ENCODE results near the gene SCAMP4. TPM values are rescaled to one million over a fixed set of nuclear protein-coding genes. Genes with fewer than 3 reads are reported as not detected.

SCAMP4 gene
- total and polyA plus RNA-seq, 5 experiments from 2014 or later: 12.1 to 23.4 (median 15.5) TPM

- no peak for DNase-seq
- H3K27ac Mint-ChIP-seq: peak overlapping the region in 5 of 10 donors; percentile 61 to 89 (median 75)
- peaks cover 17 to 37% (median 29%) of the 10 kb centered on the region in 4 donors for H3K4me1 Mint-ChIP-seq
- H3K4me3 Mint-ChIP-seq: peak overlapping the region in 9 of 10 donors; percentile 38 to 81 (median 63)
- H3K9me3 Mint-ChIP-seq: no peaks in the 10 kb centered on the region
- ATAC-seq: no peak
- POLR2A ChIA-PET: interaction anchor here (1.0 kb wide), 1 partner anchor 12 kb away, joined by 7 read pairs; no protein-coding TSS in a partner anchor
- peaks cover 0 to 2% (median 0%) of the 10 kb centered on the region in 3 donors for H3K36me3 Mint-ChIP-seq
- H3K27me3 Mint-ChIP-seq: no peaks in the 10 kb centered on the region
Measured at GRCh38 chr19:1909761-1910080, 4.5 kb downstream of the SCAMP4 start.

- Mint-ChIP-seq H3K4me3 (peak overlapping the region in 8 of 10 donors; percentile 24 to 75 (median 54)), H3K4me1 (peaks cover 17 to 34% (median 28%) of the 10 kb centered on the region in 4 donors), H3K36me3 (peaks cover 0 to 2% (median 0%) of the 10 kb centered on the region in 3 donors), H3K9me3 (no peaks in the 10 kb centered on the region), H3K27me3 (no peaks in the 10 kb centered on the region), H3K27ac (peak overlapping the region in 7 of 10 donors; percentile 13 to 84 (median 72))
- POLR2A ChIA-PET: interaction anchor here (1.0 kb wide), 1 partner anchor 13 kb away, joined by 7 read pairs; no protein-coding TSS in a partner anchor
- ATAC-seq: no peak
- DNase-seq: no peak
Measured at GRCh38 chr19:1910177-1910576, 5.0 kb downstream of the SCAMP4 start.

- Mint-ChIP-seq H3K9me3 (no peaks in the 10 kb centered on the region), H3K4me3 (no peak overlapping the region), H3K36me3 (peaks cover 0 to 2% (median 0%) of the 10 kb centered on the region in 3 donors), H3K27ac (peak overlapping the region in 1 of 10 donors; percentile 32), H3K4me1 (peaks cover 14 to 28% (median 25%) of the 10 kb centered on the region in 4 donors), H3K27me3 (no peaks in the 10 kb centered on the region)
- POLR2A ChIA-PET: interaction anchor here (0.7 to 1.0 kb wide), 2 partner anchors 16 to 123 kb away, joined by 3 read pairs; no protein-coding TSS in a partner anchor
- DNase-seq (no peak), ATAC-seq (no peak)
Measured at GRCh38 chr19:1911098-1911497, 5.9 kb downstream of the SCAMP4 start.

GRCh38 chr19:1911995-1912394, 6.8 kb downstream of the SCAMP4 start:
- peaks cover 0 to 2% (median 0%) of the 10 kb centered on the region in 3 donors for H3K36me3 Mint-ChIP-seq
- POLR2A ChIA-PET: interaction anchor here (1.2 kb wide), 1 partner anchor 30 kb away, joined by 3 read pairs; no protein-coding TSS in a partner anchor
- DNase-seq: no peak
- no peak overlapping the region for H3K27ac Mint-ChIP-seq
- no peak for ATAC-seq
- no peaks in the 10 kb centered on the region for H3K27me3 Mint-ChIP-seq
- H3K4me3 Mint-ChIP-seq: no peak overlapping the region
- H3K9me3 Mint-ChIP-seq: no peaks in the 10 kb centered on the region
- peaks cover 14 to 27% (median 24%) of the 10 kb centered on the region in 4 donors for H3K4me1 Mint-ChIP-seq

GRCh38 chr19:1912760-1913505, 7.7 kb downstream of the SCAMP4 start:
- POLR2A ChIA-PET: interaction anchor here (1.2 kb wide), 1 partner anchor 29 kb away, joined by 3 read pairs; no protein-coding TSS in a partner anchor
- no peak overlapping the region for H3K4me3 Mint-ChIP-seq
- DNase-seq (no peak), ATAC-seq (no peak)
- peaks cover 0 to 3% (median 0%) of the 10 kb centered on the region in 3 donors for H3K36me3 Mint-ChIP-seq
- peaks cover 13 to 25% (median 22%) of the 10 kb centered on the region in 4 donors for H3K4me1 Mint-ChIP-seq
- H3K27ac Mint-ChIP-seq: no peak overlapping the region
- no peaks in the 10 kb centered on the region for H3K27me3 Mint-ChIP-seq
- no peaks in the 10 kb centered on the region for H3K9me3 Mint-ChIP-seq

- Mint-ChIP-seq H3K9me3 (no peaks in the 10 kb centered on the region), H3K36me3 (peaks cover 0 to 13% (median 0%) of the 10 kb centered on the region in 3 donors), H3K27me3 (no peaks in the 10 kb centered on the region), H3K27ac (no peak overlapping the region), H3K4me1 (peaks cover 9 to 20% (median 15%) of the 10 kb centered on the region in 4 donors), H3K4me3 (no peak overlapping the region)
- DNase-seq (no peak), ATAC-seq (no peak)
- POLR2A ChIA-PET: interaction anchor here (0.7 kb wide), 1 partner anchor 18 kb away, joined by 3 read pairs; no protein-coding TSS in a partner anchor
Measured at GRCh38 chr19:1913781-1914577, 8.8 kb downstream of the SCAMP4 start.

- peaks cover 2 to 11% (median 6%) of the 10 kb centered on the region in 4 donors for H3K4me1 Mint-ChIP-seq
- DNase-seq (no peak), ATAC-seq (no peak)
- H3K9me3 Mint-ChIP-seq: no peaks in the 10 kb centered on the region
- POLR2A ChIA-PET: no interaction called here
- no peak overlapping the region for H3K27ac Mint-ChIP-seq
- H3K27me3 Mint-ChIP-seq: no peaks in the 10 kb centered on the region
- peaks cover 0 to 18% (median 0%) of the 10 kb centered on the region in 3 donors for H3K36me3 Mint-ChIP-seq
- H3K4me3 Mint-ChIP-seq: no peak overlapping the region
Measured at GRCh38 chr19:1914826-1915341, 9.7 kb downstream of the SCAMP4 start.

- POLR2A ChIA-PET: interaction anchor here (0.5 kb wide), 1 partner anchor 66 kb away, joined by 5 read pairs; no protein-coding TSS in a partner anchor
- peaks cover 0 to 3% (median 0%) of the 10 kb centered on the region in 4 donors for H3K4me1 Mint-ChIP-seq
- no peaks in the 10 kb centered on the region for H3K9me3 Mint-ChIP-seq
- H3K27me3 Mint-ChIP-seq: no peaks in the 10 kb centered on the region
- peaks cover 0 to 26% (median 0%) of the 10 kb centered on the region in 3 donors for H3K36me3 Mint-ChIP-seq
- H3K4me3 Mint-ChIP-seq: no peak overlapping the region
- no peak for ATAC-seq
- H3K27ac Mint-ChIP-seq: peak overlapping the region in 2 of 10 donors; percentile 24 to 75
- no peak for DNase-seq
Measured at GRCh38 chr19:1917146-1917545, 11.9 kb downstream of the SCAMP4 start.

- DNase-seq: no peak
- no peak for ATAC-seq
- H3K4me3 Mint-ChIP-seq: no peak overlapping the region
- peaks cover 0 to 3% (median 0%) of the 10 kb centered on the region in 4 donors for H3K4me1 Mint-ChIP-seq
- peaks cover 0 to 25% (median 0%) of the 10 kb centered on the region in 3 donors for H3K36me3 Mint-ChIP-seq
- H3K27ac Mint-ChIP-seq: peak overlapping the region in 1 of 10 donors; percentile 40
- H3K27me3 Mint-ChIP-seq: no peaks in the 10 kb centered on the region
- POLR2A ChIA-PET: no interaction called here
- no peaks in the 10 kb centered on the region for H3K9me3 Mint-ChIP-seq
Measured at GRCh38 chr19:1917926-1918325, 12.7 kb downstream of the SCAMP4 start.

- no peak overlapping the region for H3K27ac Mint-ChIP-seq
- no peak for ATAC-seq
- no peak overlapping the region for H3K4me3 Mint-ChIP-seq
- POLR2A ChIA-PET: no interaction called here
- DNase-seq: no peak
- H3K36me3 Mint-ChIP-seq: peaks cover 0 to 27% (median 0%) of the 10 kb centered on the region in 3 donors
- no peaks in the 10 kb centered on the region for H3K4me1 Mint-ChIP-seq
- no peaks in the 10 kb centered on the region for H3K27me3 Mint-ChIP-seq
- H3K9me3 Mint-ChIP-seq: no peaks in the 10 kb centered on the region
Measured at GRCh38 chr19:1918975-1919374, 13.8 kb downstream of the SCAMP4 start.

GRCh38 chr19:1920644-1921043, 15.4 kb downstream of the SCAMP4 start:
- Mint-ChIP-seq H3K27ac (no peak overlapping the region), H3K4me1 (no peaks in the 10 kb centered on the region), H3K9me3 (no peaks in the 10 kb centered on the region), H3K27me3 (no peaks in the 10 kb centered on the region), H3K36me3 (peaks cover 0 to 36% (median 0%) of the 10 kb centered on the region in 3 donors), H3K4me3 (no peak overlapping the region)
- POLR2A ChIA-PET: no interaction called here
- DNase-seq (no peak), ATAC-seq (no peak)

GRCh38 chr19:1921326-1921725, 16.1 kb downstream of the SCAMP4 start:
- H3K27ac Mint-ChIP-seq: no peak overlapping the region
- no peaks in the 10 kb centered on the region for H3K9me3 Mint-ChIP-seq
- peaks cover 0 to 36% (median 0%) of the 10 kb centered on the region in 3 donors for H3K36me3 Mint-ChIP-seq
- DNase-seq (no peak), ATAC-seq (no peak)
- H3K4me3 Mint-ChIP-seq: no peak overlapping the region
- no peaks in the 10 kb centered on the region for H3K27me3 Mint-ChIP-seq
- H3K4me1 Mint-ChIP-seq: no peaks in the 10 kb centered on the region
- POLR2A ChIA-PET: no interaction called here

All from naive thymus-derived CD8-positive, alpha-beta T cell (primary cell).